SU-DHL-6 (cell line): ENCODE data around the gene CHSY1.

Experiments
- H2AFZ ChIP-seq: fragments of 200-600 bp; sonication (generic); 2 replicates; pipeline ENCODE4 v1.6.1; 2014; ENCODE audit warnings: low read depth, mild to moderate bottlenecking, moderate library complexity, mixed read lengths, antibody characterized with exemption, low read length; ENCODE audit not compliant: severe bottlenecking
- H3F3A ChIP-seq: fragments of 200-600 bp; shearing (Covaris generic); 2 replicates; pipeline ENCODE4 v1.6.0; 2016; ENCODE audit warnings: antibody characterized with exemption, mild to moderate bottlenecking; ENCODE audit not compliant: insufficient read depth
- H3K27ac ChIP-seq: fragments of 200-600 bp; sonication (generic); 2 replicates; pipeline ENCODE4 v1.5.1; 2016; ENCODE audit warnings: low read depth, mild to moderate bottlenecking, low read length, moderate library complexity, mixed read lengths
- H3K27me3 ChIP-seq: fragments of 200-600 bp; sonication (generic), shearing (Covaris generic); 2 replicates; pipeline ENCODE4 v1.6.0; 2014; ENCODE audit warnings: mild to moderate bottlenecking, low read length
- H3K36me3 ChIP-seq: fragments of 200-600 bp; sonication (generic); 2 replicates; pipeline ENCODE4 v1.6.1; 2014; ENCODE audit warnings: mild to moderate bottlenecking, low read length, mixed read lengths
- H3K4me2 ChIP-seq: fragments of 300-600, 200-600 bp; shearing (Covaris generic), sonication (generic); 2 replicates; pipeline ENCODE4 v1.6.0; 2014; ENCODE audit warnings: low read length, low read depth, mild to moderate bottlenecking; ENCODE audit not compliant: poor library complexity, severe bottlenecking
- H3K4me3 ChIP-seq: fragments of 200-600 bp; sonication (generic); 2 replicates; pipeline ENCODE4 v1.5.1; 2014; ENCODE audit warnings: antibody characterized with exemption, low read length, mild to moderate bottlenecking, mixed read lengths; ENCODE audit not compliant: insufficient read depth, poor library complexity, severe bottlenecking
- H3K79me2 ChIP-seq: fragments of 200-600 bp; sonication (generic); 2 replicates; pipeline ENCODE4 v1.6.1; 2014; ENCODE audit warnings: mild to moderate bottlenecking, low read length, moderate library complexity; ENCODE audit not compliant: insufficient read depth
- H3K9ac ChIP-seq: fragments of 200-600 bp; sonication (generic); 2 replicates; pipeline ENCODE4 v1.7.0; 2014; ENCODE audit warnings: mild to moderate bottlenecking, low read length
- H3K9me2 ChIP-seq: fragments of 200-600 bp; sonication (generic); replicated peaks from 2 replicates; pipeline ENCODE4 v1.6.1; 2014; ENCODE audit warnings: low read length; ENCODE audit not compliant: insufficient read depth
- H3K9me3 ChIP-seq: fragments of 200-600 bp; sonication (generic); 2 replicates; pipeline ENCODE4 v1.6.1; 2014; ENCODE audit warnings: low read length, mixed read lengths; ENCODE audit not compliant: insufficient read depth
- H4K20me1 ChIP-seq: fragments of 200-600 bp; sonication (generic); 2 replicates; pipeline ENCODE4 v1.6.1; 2014; ENCODE audit warnings: low read depth, mild to moderate bottlenecking, antibody characterized with exemption, low read length, moderate library complexity, mixed read lengths
- EZH2phosphoT487 ChIP-seq: fragments of 200-600 bp; sonication (generic), shearing (Covaris generic); conservative IDR thresholded peaks from 2 replicates; pipeline ENCODE4 v1.6.1; 2018; ENCODE audit warnings: mild to moderate bottlenecking, antibody characterized with exemption, low read length, moderate library complexity, mixed read lengths
- TF ChIP-seq, protein P1 (sequence below): fragments of 200-600 bp; sonication (generic); IDR thresholded peaks from one replicate; pipeline ENCODE4 v1.5.1; 2017; ENCODE audit warnings: antibody characterized with exemption, mild to moderate bottlenecking, low read length, moderate library complexity; ENCODE audit not compliant: insufficient read depth, poor library complexity, severe bottlenecking

Gene CHSY1

GRCh38 chr15:101244036-101244781 is 7.6 kb downstream of the CHSY1 start:
- Histone ChIP-seq H3K9me3 (no peaks in the 10 kb centered on the region), H3K9ac (0 out of 2 replicates have a peak overlapping the region, but pooled peaks have one; percentile 8), H3K27me3 (no peaks in the 10 kb centered on the region), H3K4me2 (peak overlapping the region; percentile 45), H2AFZ (no peak overlapping the region), H3K79me2 (peaks cover 75% of the 10 kb centered on the region), H3K4me3 (no peak overlapping the region), H3F3A (peaks cover 12% of the 10 kb centered on the region; the same call in 1 of the 2 replicates), H3K27ac (peak overlapping the region; percentile 69), H4K20me1 (peaks cover 5% of the 10 kb centered on the region; the same call in 1 of the 2 replicates), H3K9me2 (no peaks in the 10 kb centered on the region), H3K36me3 (no peaks in the 10 kb centered on the region)
- TF ChIP-seq EZH2phosphoT487: no peak
- TF ChIP-seq, protein P1, sequence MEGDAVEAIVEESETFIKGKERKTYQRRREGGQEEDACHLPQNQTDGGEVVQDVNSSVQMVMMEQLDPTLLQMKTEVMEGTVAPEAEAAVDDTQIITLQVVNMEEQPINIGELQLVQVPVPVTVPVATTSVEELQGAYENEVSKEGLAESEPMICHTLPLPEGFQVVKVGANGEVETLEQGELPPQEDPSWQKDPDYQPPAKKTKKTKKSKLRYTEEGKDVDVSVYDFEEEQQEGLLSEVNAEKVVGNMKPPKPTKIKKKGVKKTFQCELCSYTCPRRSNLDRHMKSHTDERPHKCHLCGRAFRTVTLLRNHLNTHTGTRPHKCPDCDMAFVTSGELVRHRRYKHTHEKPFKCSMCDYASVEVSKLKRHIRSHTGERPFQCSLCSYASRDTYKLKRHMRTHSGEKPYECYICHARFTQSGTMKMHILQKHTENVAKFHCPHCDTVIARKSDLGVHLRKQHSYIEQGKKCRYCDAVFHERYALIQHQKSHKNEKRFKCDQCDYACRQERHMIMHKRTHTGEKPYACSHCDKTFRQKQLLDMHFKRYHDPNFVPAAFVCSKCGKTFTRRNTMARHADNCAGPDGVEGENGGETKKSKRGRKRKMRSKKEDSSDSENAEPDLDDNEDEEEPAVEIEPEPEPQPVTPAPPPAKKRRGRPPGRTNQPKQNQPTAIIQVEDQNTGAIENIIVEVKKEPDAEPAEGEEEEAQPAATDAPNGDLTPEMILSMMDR: no peak

DNA sequence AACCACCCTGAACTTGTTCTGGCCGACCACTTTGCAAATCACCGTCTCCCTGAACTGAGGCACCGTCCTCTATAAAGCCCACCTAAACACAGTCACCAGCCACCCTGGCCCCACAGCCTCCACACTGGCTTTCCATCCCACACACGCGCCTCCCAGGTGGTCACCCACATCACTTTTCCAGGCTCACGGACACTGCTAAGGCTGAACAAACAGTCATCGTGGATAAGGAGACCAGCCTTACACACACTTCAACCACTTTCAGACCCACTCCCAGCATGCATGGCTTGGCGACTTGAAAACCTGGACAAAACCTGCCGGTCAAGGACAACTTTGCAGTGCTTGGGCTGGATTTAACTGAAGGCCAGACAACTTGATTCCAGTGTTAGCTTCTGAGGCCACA is 8.4 kb downstream of the CHSY1 start:
- no peak overlapping the region for H3K9ac ChIP-seq
- H3K27me3 ChIP-seq: no peaks in the 10 kb centered on the region
- H3K27ac ChIP-seq: peak overlapping the region; percentile 69
- no peaks in the 10 kb centered on the region for H3K9me3 ChIP-seq
- peak overlapping the region; percentile 65 for H3K4me2 ChIP-seq
- H2AFZ ChIP-seq: no peak overlapping the region
- H3K79me2 ChIP-seq: peaks cover 81% of the 10 kb centered on the region
- no peaks in the 10 kb centered on the region for H3K36me3 ChIP-seq
- H3F3A ChIP-seq: peaks cover 12% of the 10 kb centered on the region; the same call in 1 of the 2 replicates
- H4K20me1 ChIP-seq: peaks cover 5% of the 10 kb centered on the region; the same call in 1 of the 2 replicates
- H3K9me2 ChIP-seq: no peaks in the 10 kb centered on the region
- no peak for TF ChIP-seq EZH2phosphoT487
- TF ChIP-seq, protein P1: no peak
- peak overlapping the region; percentile 26 for H3K4me3 ChIP-seq

GRCh38 chr15:101242999-101243336 is 8.9 kb downstream of the CHSY1 start:
- Histone ChIP-seq H3K79me2 (peaks cover 80% of the 10 kb centered on the region), H3K27me3 (no peaks in the 10 kb centered on the region), H3K9ac (peak overlapping the region; percentile 29; the same call in 1 of the 2 replicates), H4K20me1 (peaks cover 5% of the 10 kb centered on the region; the same call in 1 of the 2 replicates), H3K36me3 (no peaks in the 10 kb centered on the region), H3K4me2 (peak overlapping the region; percentile 65), H3K9me2 (no peaks in the 10 kb centered on the region), H3K27ac (peak overlapping the region; percentile 68), H3F3A (peaks cover 12% of the 10 kb centered on the region; the same call in 1 of the 2 replicates), H2AFZ (no peak overlapping the region), H3K9me3 (no peaks in the 10 kb centered on the region), H3K4me3 (peak overlapping the region; percentile 26)
- no peak for TF ChIP-seq EZH2phosphoT487
- TF ChIP-seq, protein P1: no peak
